NCI-H748 treated with DMSO at 0.1 percent for 48 hours (cell line): ENCODE measurements around the gene HRK.
A peak's percentile ranks its signal among the peaks of the same experiment; 100 is the strongest.

Experiments used
- DNase-seq: peaks from one replicate; lab custom pipeline; 2025; lab: John Stamatoyannopoulos, UW

The HRK gene

DNA sequence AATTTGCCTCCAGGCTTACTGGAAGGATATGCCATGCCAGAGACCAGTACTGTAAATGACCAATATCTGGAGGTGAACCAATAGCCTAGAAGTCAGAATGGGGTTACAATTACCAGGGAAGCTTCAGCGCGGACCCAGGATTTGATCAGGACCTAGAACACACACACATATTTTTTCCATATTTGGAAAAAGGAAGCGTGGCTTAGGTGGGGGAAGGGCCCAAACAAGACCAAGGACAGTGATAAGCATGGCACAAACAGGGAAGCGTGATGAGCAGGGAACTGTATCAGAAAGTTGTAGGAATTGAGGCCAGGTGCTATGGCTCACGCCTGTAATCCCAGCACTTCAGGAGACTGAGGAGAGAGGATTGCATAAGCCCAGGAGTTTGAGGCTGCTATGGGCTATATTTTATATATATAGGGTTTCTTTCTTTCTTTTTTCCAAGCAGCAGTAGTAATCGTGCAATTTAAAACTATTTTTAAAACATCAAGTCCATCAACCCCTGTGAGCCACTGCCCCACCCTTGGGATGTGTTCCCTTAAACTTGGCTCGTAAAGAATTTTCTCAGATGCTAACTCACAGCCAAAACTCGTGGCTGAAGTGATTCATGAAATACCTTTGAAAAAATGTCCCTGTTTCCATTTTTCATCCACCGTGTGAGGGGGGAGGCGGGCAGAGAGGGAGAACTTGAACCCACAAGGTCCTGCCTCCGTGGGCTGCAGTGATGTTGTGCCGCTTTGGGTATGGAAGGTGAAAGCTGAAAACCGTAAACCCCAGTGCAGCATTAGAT, 16.7 kb downstream of the HRK start:
- no peak for DNase-seq

DNA sequence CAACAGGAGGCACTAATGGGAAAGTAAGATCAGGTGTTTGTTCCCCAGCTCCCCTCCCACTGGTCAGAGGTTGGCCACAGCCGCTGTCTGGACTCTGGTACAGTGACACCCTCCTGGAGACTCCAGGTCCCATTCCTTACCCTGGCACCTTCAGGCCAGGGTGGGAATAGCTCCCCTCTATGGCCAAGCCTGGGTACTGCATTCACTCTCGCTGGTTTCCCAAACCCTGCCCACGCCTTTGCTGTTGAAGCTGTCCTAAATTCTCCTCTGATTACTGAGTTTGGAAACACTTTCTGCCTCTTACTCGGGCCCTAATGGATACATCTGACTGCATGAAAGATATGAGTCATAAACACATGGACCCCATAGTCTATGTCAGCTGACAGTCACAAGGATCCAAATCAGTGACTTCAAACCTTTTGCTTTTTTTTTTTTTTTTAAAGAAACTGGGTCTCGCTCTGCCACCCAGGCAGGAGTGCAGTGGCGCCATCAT, 17.9 kb downstream of the HRK start:
- DNase-seq: no peak

DNA sequence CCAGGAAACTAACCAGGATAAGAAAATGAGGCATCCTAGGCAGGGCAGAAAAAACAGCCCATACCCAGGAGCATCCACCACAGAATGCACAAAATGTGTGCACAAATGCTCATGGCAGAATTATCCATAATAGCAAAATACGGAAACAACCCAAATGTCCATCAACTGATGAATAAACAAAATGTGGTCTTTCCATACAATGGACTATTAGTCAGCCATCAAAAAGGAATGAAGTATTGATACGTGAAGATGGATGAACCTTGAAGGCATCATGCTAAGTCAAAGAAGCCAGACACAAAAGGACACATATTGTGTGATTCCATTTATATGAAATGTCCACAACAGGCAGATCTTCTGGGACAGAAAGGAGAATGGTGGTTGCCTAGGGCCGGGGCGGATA, 19.1 kb downstream of the HRK start:
- no peak for DNase-seq

GRCh38 chr12:116861320-116861719, 19.9 kb downstream of the HRK start:
- no peak for DNase-seq

DNA sequence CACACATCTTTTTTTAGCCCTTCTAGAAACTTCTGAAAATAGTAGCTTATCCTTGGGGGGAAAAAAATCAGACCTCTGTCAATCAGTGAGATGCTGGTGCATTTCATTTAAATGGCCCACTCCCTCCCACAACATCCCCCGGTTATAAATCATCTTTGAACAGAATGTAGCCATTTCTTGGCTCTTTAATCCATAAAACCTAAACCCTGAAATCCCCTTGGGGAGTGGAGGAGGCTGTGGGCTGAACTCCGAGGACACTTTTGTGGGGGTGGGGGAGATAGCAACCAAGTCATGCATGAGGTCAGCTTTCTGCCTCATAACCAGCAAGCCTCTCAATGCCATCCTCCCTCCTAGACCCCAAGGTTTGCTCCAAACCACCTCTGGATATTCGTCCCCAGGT, 21.0 kb downstream of the HRK start:
- no peak for DNase-seq

DNA sequence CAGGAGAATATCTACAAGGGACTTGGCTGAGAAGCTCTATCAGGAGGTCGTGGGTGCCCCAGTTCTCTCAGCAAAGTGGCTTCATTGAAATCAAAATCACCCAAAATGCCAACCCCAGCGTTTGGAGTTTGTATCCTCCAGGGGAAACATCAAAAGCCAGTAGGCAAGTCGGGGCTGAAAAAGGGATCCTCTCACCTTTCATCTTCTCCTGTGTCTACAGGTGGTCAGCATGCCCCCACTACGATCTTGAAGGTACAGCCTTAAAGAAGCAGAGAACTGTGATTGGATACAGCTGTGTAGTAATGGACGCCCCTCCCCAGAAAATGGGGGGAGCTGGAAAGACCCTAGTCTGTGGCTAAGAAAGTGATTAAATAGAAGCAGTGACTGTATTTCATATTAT, 22.2 kb downstream of the HRK start:
- no peak for DNase-seq

- DNase-seq: no peak
These were observed 24.5 kb downstream of the HRK start for GRCh38 chr12:116856729-116857128.

DNA sequence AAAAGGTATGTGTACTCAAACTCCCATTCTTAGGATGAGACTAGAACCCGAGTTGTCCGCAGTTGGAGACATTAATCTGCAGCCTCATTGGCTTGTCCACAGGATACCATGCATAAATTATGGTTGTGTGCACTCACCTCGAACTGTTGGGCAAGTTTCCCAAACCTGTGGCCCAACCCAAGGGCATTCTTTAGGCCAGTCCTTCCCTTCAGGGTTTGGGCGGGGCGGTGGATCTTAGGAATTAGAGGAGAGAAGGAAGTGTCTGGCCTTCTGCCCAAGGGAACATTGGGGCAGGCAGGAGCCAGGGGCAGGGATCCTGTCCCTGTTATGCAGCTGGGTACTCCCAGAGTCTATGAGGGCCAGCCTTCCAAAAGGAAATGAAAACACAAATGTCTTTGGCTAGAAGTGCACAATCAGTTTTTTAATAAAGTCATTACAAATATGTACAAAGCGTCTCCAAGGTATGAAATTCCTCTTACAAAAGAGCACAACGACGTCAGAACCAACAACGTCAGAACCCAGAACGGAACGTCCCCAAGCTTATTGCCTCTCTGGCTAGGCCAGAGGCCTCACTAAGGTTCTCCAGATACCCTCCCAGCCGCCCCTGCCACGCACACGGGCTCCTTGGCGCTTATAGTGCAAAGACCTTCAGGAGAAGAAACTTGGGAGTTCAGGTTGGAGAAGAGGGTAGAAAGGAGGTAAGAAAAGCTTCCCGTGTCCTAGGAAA, 25.3 kb downstream of the HRK start:
- DNase-seq: no peak

DNA sequence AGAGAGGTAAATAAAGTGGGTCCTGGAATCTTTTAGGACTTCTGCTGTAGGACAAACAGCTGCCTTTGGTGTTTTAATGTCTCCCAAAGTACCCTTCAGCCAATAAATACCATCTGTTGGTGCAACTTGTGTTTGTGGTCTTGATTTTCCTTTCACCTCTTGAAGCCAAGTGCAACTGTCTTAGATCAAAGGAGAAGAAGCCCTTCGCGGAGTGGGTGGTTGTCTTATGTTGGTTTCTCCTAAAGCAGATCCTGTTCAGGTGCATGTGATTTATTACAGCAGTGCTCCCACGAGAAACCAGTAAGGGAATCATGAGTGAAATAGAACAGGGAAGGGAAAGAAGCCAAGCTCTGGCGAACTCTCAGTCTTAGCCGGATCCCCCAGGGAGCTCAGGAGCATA, 27.7 kb downstream of the HRK start:
- DNase-seq: no peak

DNA sequence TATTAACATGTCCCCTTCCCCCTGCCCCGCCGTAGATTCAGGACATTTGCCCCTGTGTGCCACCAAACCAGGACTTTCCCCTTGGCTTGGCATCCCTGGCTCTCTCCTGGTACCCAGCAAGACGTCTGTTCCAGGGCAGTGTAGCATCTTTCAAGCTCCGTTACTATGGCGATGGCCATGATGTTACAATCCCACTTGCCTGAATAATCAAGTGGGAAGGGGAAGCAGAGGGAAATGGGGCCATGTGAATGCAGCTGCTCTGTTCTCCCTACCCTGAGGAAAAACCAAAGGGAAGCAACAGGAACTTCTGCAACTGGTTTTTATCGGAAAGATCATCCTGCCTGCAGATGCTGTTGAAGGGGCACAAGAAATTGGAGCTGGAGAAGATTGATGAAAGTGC, 28.9 kb downstream of the HRK start:
- no peak for DNase-seq

DNA sequence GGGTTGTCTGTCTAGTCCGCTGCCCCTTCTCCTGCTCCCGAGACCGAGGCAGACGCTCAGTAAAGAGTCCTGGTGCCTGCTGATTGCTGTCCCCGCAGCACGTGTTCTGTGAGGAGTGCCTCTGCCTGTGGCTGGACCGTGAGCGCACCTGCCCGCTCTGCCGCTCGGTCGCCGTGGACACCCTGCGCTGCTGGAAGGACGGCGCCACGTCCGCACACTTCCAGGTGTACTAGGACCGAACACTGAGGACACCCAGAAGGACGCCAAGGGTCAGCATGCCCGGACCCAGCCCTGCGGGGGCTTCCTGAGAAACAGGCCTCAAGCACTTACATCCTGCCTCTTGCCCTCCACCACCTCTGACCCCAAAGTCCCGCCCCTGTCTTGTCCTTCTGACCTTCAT, 32.0 kb downstream of the HRK start:
- DNase-seq: no peak

DNA sequence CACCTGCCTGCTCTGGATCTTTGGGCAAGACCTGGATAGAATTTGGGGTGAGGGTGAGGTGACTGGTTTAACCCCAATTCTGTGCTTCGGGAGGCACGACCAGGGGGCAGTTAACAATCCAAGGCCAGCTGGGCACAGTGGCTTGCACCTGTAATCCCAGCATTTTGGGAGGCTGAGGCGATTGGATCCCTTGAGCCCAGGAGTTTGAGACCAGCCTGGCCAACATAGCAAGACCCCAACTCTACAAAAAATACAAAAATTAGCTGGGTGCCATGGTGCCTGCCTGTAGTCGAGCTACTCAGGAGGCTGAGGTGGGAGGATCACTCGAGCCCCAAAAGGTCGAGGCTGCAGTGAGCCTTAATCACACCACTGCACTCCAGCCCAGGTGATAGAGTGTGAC, 38.2 kb downstream of the HRK start:
- DNase-seq: no peak

DNA sequence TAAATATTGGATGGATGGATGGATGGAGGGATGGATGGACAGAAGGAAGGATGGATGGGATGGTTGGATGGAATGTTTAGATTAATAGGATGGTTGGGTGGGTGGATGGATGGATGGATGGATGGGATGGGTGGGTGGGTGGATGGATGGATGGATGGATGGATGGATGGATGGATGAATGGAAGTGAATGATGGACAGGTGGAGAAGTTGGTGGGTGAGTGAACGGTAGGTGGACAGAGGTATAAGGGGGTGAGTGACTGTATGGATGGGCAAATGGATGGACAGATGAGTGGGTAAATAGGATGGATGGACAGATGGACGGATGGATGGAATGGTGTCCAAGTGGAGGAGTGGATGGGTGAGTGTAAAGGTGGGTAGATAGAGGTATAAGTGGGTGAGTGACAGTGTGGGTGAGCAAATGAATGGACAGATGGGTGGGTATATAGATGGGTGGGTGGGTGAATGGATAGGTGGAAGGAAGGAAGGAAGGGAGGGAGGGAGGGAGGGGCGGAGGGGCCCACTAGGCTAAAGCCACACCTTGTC, 41.9 kb downstream of the HRK start:
- no peak for DNase-seq

DNA sequence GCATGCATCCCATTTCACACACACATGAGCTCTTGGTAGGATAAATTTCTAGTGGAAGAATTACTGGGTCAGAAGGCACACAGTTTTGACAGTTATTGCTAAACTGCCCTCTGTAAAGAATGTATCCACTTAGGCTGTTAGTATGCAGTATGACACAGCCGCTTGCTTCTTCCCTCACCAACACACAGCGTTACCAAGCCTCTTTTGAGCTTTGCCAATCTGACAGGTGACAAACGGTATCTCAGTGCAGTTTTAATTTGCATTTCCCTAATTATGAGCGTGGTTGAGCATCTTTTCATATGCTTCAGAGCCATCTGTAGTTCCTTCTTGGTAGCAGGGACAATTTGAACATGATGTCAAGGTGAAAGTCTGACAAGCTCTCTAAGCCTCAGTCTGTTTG, 42.9 kb downstream of the HRK start:
- no peak for DNase-seq

DNA sequence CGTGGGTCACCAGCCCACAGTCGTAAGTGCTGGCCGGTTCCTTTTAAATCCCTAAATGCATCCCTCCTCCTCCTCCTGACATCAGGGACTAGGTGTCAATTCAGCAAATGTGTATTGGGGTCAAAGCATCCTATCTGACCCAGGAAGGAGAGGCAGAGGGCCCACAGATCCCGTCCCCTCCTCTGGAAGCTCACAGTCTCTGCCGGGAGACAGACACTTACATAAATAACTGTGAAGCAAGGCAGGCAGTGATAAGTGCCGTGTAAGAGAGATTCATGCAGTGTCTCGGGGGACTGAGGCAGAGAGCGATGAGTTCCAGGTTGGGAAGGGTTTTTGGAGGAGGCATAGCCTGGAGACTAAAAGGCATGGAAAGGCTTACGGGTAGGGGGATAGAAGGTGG, 44.1 kb downstream of the HRK start:
- DNase-seq: no peak

DNA sequence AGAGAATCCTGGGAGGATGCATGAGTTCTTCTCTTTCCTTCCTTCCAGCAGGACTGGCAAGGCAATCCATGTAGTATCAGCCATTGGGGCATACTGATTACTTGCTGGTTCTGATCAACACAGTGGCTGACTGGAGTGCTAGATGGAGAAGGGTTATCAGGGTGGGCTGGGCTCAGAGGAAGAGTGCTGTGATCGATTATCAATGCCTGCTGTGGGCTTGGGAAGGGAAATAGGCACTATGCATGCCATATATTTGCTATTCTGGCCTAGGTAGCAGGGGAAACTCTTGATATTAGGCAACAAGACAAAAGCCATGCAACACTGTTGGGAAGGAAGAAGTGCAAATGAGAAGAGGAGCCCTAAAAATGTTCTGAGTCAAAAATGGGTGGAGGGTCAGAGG, 45.8 kb downstream of the HRK start:
- DNase-seq: no peak

- no peak for DNase-seq
These were observed 47.8 kb downstream of the HRK start for GRCh38 chr12:116833474-116833873.

DNA sequence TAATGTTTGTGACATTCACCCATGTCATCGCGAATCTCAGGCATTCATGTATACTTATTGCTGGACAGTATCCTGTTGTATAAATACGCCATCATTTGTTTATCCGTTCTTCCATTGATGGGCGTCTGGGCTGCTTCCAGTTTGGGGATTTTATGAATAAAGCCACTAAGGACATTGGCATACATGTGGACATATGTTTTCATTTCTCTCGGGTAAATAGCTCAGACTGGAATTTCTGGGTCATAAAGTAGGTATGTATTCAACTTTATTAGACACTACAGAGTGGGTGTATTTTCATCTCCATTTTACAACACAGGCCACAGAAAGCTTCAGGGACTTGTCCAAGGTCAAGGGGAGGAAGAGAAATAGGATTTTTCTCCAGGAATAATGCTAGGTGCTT, 48.9 kb downstream of the HRK start:
- DNase-seq: no peak

DNA sequence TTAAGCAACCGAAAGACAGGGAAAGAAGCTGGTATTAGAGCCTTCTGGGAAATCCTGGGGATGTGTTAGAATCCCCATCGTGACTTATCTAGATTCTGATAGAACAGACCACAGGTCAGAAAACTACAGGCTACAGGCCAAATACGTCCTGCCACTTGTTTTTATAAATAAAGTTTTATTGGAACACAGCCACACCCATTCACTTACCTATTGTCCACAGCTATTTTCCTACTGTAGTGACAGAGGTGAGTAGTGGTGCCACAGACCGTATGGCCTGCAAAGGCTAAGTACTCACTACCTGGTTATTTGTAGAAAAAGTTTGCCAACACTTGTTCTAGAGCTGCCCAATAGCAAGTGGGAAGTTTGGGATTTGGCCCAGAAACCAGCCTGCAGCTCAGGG, 53.8 kb downstream of the HRK start:
- DNase-seq: no peak

DNA sequence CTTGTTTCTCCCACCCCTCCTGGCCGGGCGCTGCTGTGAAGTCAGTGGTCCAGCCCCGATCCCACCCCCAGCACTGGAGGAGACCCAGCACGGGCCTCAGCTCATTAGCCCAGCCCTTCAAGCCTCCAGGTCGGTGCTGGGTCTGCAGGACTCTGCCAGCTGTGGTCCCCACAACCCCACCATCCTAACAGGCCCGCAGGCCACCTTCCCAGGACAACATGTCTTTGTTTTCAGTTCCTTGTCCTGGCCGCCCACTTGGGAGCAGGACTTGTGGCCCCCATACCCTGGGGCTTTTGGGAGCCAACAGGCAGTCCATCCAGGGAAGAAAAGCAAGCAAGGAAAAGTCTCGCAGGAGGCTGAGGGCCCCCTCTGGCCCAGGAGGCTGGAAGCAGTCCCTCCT, 60.0 kb downstream of the HRK start:
- DNase-seq: no peak

GRCh38 chr12:116820064-116820656, 61.1 kb downstream of the HRK start:
- DNase-seq: no peak

DNA sequence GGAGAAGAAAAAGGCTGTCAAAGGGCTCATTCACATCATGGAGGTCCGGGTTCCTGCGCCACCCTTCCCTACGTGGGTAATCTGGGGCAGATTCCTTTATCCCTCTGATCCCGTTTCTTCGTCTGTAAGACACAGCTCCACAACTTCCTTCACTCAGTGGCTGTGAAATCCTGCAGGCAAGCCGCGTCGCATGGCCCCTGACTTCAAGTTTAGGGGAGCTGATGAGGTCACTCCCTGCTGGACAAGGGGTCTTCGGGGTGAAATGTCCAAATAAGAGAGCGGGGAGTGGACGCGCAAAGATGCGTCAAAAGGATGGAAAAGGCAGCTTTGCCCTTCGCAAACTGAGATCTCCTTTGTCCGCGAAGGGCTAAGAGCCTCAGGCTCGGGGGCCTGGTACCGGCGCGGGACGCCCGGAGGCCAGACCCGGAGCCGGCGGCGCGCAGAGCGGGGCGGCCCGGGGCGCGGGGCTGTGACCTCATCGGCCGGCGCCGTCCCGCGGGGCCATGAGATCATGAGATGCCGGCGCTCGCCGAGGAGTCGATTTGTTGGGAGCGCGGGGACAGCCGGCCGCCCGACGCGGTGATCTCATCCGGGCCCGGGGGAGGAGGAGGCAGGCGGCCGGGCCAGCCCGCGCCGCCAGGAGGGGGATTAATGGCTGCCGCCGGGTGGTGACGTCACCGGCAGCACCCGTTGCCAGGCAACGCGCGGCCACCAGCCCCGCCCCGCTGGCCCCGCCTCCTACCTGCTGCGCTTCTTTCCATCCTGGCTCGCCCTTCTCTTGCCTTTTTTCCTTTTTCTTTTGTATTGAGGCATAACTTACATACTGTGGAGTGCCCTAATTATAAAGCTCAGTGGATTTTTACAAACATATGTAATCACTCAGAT, 62.1 kb downstream of the HRK start:
- DNase-seq: peak; percentile 82
